Neuronal stem cell (in vitro differentiated cells): ENCODE results near the gene FGGY.

Experiments
- DNase-seq: peaks from one replicate; pipeline ENCODE4 v3.0.0-alpha.2; 2013; ENCODE audit warnings: low spot score
- H2AFZ ChIP-seq: one replicate; pipeline ENCODE4 v1.6.1; 2013; ENCODE audit warnings: mild to moderate bottlenecking, low read length, inconsistent platforms
- H2AK5ac ChIP-seq: 2 replicates; pipeline ENCODE4 v1.6.1; 2013; ENCODE audit warnings: low read depth, mild to moderate bottlenecking, inconsistent platforms, low read length, moderate library complexity, mixed read lengths
- H2BK120ac ChIP-seq: 2 replicates; pipeline ENCODE4 v1.6.1; 2013; ENCODE audit warnings: low read depth, mild to moderate bottlenecking, inconsistent platforms, low read length, moderate library complexity, mixed read lengths
- H2BK12ac ChIP-seq: one replicate; pipeline ENCODE4 v1.6.1; 2013; ENCODE audit warnings: low read length, inconsistent platforms
- H2BK15ac ChIP-seq: 2 replicates; pipeline ENCODE4 v1.6.1; 2013; ENCODE audit warnings: mild to moderate bottlenecking, low read length, inconsistent platforms, mixed read lengths
- H2BK5ac ChIP-seq: one replicate; pipeline ENCODE4 v1.6.1; 2013; ENCODE audit warnings: inconsistent platforms, mild to moderate bottlenecking, low read length, moderate library complexity
- H3K14ac ChIP-seq: one replicate; pipeline ENCODE4 v1.6.1; 2013; ENCODE audit warnings: low read length, inconsistent platforms
- H3K18ac ChIP-seq: 2 replicates; pipeline ENCODE4 v1.6.1; 2013; ENCODE audit warnings: low read length, inconsistent platforms
- H3K23ac ChIP-seq: 2 replicates; pipeline ENCODE4 v1.6.1; 2013; ENCODE audit warnings: low read depth, mild to moderate bottlenecking, mixed read lengths, low read length, inconsistent platforms; ENCODE audit not compliant: poor library complexity
- H3K27ac ChIP-seq: replicated peaks from 3 replicates; pipeline ENCODE4 v1.5.1; 2013; ENCODE audit warnings: low read length, inconsistent platforms
- H3K27me3 ChIP-seq, 3 experiments: 2 replicates each; pipeline ENCODE4 v1.6.1; 2013; ENCODE audit warnings: low read length in 3 of 3, mild to moderate bottlenecking in 2 of 3, inconsistent platforms in 1 of 3, low read depth in 1 of 3, mixed read lengths in 1 of 3, moderate library complexity in 1 of 3; ENCODE audit not compliant: control insufficient read depth in 3 of 3, insufficient read depth in 3 of 3
- H3K36me3 ChIP-seq, 2 donors: replicated peaks in 1 of 2; 2 replicates each; pipeline ENCODE4 v1.6.1; 2013; ENCODE audit warnings: low read length in 2 of 2; ENCODE audit not compliant: control insufficient read depth in 2 of 2, insufficient read depth in 2 of 2
- H3K4ac ChIP-seq: 2 replicates; pipeline ENCODE4 v1.6.1; 2013; ENCODE audit warnings: inconsistent platforms, mild to moderate bottlenecking, low read length, moderate library complexity
- H3K4me1 ChIP-seq, 2 donors: 1 replicate in 1 of 2; 2 replicates in 1 of 2; pipeline ENCODE4 v1.6.1; 2013; ENCODE audit warnings: low read length in 2 of 2, low read depth in 1 of 2; ENCODE audit not compliant: control insufficient read depth in 2 of 2, insufficient read depth in 1 of 2
- H3K4me2 ChIP-seq: one replicate; pipeline ENCODE4 v1.6.1; 2013; ENCODE audit warnings: mild to moderate bottlenecking, low read length, inconsistent platforms; ENCODE audit not compliant: insufficient read depth, poor library complexity, severe bottlenecking
- H3K4me3 ChIP-seq, 2 donors: 2 replicates each; pipeline ENCODE4 v1.5.1; 2013; ENCODE audit warnings: low read length in 2 of 2, mild to moderate bottlenecking in 2 of 2, inconsistent platforms in 1 of 2, moderate library complexity in 1 of 2
- H3K79me1 ChIP-seq: one replicate; pipeline ENCODE4 v1.6.1; 2013; ENCODE audit warnings: low read depth, mild to moderate bottlenecking, inconsistent platforms, low read length, moderate library complexity
- H3K9ac ChIP-seq: one replicate; pipeline ENCODE4 v1.6.1; 2013; ENCODE audit warnings: mild to moderate bottlenecking, low read depth, low read length, inconsistent platforms; ENCODE audit not compliant: poor library complexity
- H3K9me3 ChIP-seq, 2 donors: replicated peaks in 1 of 2; 2 replicates each; pipeline versions ENCODE3 to v1.6.1; 2013; ENCODE audit warnings: low read length in 2 of 2, mild to moderate bottlenecking in 2 of 2, inconsistent platforms in 1 of 2, low read depth in 1 of 2, mixed read lengths in 1 of 2, moderate library complexity in 1 of 2; ENCODE audit not compliant: control insufficient read depth in 2 of 2, insufficient read depth in 1 of 2
- H4K8ac ChIP-seq: one replicate; pipeline ENCODE4 v1.6.1; 2013; ENCODE audit warnings: low read depth, mild to moderate bottlenecking, inconsistent platforms, low read length, moderate library complexity
- H4K91ac ChIP-seq: one replicate; pipeline ENCODE4 v1.6.1; 2013; ENCODE audit warnings: low read length, low read depth, mild to moderate bottlenecking, inconsistent platforms; ENCODE audit not compliant: poor library complexity
- WGBS, 2 donors: extraction: QIAGEN DNeasy Blood & Tissue Kit; methylation state at CpG; one replicate each; pipeline ENCODE4 v1.1.7; 2013; ENCODE audit warnings: missing lambda C conversion rate in 2 of 2, mixed read lengths in 1 of 2; ENCODE audit not compliant: insufficient read length in 2 of 2, insufficient replicate concordance in 1 of 2; ENCODE audit errors: extremely low coverage in 2 of 2; 5-methylcytosine and 5-hydroxymethylcytosine counted together

Gene FGGY

DNA sequence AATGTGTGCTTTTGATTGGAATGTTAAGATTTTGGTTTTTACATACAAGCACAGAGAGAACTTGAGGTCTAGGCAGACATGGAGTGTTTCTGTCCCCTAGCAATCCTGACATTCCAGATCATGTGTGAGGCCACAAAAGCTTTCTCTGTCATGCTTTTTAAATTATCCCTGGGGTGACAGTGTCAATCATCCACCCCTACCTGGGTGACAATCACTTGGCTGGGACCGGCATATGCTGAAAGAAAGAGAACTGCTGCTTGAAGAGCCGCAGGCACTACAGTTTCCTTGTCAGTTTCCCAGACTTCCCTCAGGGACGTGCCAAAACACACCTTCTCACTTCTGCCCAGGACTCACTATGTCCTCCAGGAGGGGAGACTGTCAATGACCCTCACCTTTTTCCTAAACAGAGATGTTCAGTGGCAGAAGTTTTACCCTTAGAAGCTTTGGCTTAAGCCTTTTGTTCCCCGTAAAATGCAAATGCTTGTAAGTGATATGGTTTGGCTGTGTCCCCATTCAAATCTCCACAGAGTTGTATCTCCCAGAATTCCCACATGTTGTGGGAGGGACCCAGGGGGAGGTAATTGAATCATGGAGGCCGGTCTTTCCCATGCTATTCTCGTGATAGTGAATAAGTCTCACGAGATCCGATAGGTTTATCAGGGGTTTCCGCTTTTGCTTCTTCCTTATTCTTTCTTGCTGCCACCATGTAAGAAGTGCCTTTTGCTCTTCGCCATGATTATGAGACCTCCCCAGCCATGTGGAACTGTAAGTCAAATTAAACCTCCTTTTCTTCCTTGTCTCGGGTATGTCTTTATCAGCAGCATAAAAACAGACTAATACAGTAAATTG lies 217.4 kb downstream of the FGGY start:
- Histone ChIP-seq H3K9ac (no peak overlapping the region), H4K91ac (no peak overlapping the region), H2BK120ac (no peak overlapping the region), H2BK15ac (no peak overlapping the region), H3K18ac (no peak overlapping the region), H3K14ac (no peak overlapping the region), H3K27ac (no peak overlapping the region), H2AFZ (no peak overlapping the region), H3K4me3 (no peak overlapping the region), H3K36me3 (no peaks in the 10 kb centered on the region), H3K9me3 (peaks cover 0 to 3% of the 10 kb centered on the region in 2 donors), H3K4me2 (no peak overlapping the region), H2AK5ac (no peak overlapping the region), H3K23ac (no peak overlapping the region), H4K8ac (no peak overlapping the region), H3K27me3 (no peaks in the 10 kb centered on the region), H3K79me1 (no peaks in the 10 kb centered on the region), H3K4me1 (peaks cover 0 to 5% of the 10 kb centered on the region in 2 donors), H3K4ac (no peak overlapping the region), H2BK12ac (no peak overlapping the region), H2BK5ac (no peak overlapping the region)
- no CpG with 5 or more reads among the region's 11 CpGs for WGBS, 2 donors
- no peak for DNase-seq

DNA sequence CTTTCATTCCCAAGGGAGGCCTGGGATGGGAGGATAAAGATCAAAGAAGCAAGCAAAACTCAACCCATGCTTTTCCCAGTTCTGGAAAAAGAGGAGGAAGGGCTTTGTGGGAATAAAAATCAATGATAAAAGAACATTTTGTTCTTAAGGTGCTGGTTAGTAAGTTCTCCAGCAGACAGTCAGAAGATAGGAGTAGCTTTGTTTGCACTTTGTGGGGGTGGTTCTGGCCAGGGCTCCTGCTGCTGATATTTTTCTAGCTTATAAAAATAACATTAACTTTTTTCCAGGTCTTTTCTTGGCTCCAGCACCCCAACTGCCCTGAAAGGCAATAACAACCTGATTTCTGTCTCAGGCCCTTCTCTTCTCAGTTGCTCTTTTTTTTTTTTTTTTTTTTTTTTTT lies 220.0 kb downstream of the FGGY start:
- Histone ChIP-seq H3K9ac (no peak overlapping the region), H2AFZ (no peak overlapping the region), H3K4me3 (no peak overlapping the region), H3K27ac (no peak overlapping the region), H3K9me3 (peaks cover 0 to 3% of the 10 kb centered on the region in 2 donors), H3K36me3 (no peaks in the 10 kb centered on the region), H3K79me1 (no peaks in the 10 kb centered on the region), H2BK120ac (no peak overlapping the region), H3K4ac (no peak overlapping the region), H3K4me2 (no peak overlapping the region), H4K8ac (no peak overlapping the region), H2BK15ac (no peak overlapping the region), H2BK5ac (no peak overlapping the region), H2AK5ac (no peak overlapping the region), H2BK12ac (no peak overlapping the region), H3K27me3 (no peaks in the 10 kb centered on the region), H3K4me1 (peaks cover 2% of the 10 kb centered on the region in 2 donors), H3K23ac (no peak overlapping the region), H4K91ac (no peak overlapping the region), H3K14ac (no peak overlapping the region), H3K18ac (no peak overlapping the region)
- DNase-seq, result no peak

DNA sequence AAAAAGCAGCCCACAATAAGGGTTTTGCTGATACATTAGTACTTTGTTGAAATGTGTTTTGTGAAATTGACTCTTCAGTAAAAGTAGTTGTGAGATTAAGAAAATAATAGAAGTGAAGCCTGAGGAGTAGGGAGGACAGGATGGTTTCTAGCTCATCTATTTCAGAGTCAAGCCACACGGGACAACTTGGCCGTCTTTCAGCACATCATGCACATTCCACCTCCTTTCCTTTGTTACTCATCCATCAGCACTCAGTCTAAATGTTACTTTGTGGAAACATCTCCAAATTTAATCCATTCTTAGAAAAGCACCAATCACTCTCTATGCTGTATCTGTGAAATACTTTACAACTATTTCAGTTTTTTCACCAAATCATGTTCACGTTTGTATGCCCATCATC lies 223.3 kb downstream of the FGGY start:
- WGBS, 2 donors, result no CpG with 5 or more reads among the region's 3 CpGs
- Histone ChIP-seq H2BK12ac (no peak overlapping the region), H3K18ac (no peak overlapping the region), H2AFZ (no peak overlapping the region), H4K8ac (no peak overlapping the region), H2AK5ac (no peak overlapping the region), H3K23ac (no peak overlapping the region), H4K91ac (no peak overlapping the region), H3K4ac (no peak overlapping the region), H3K4me3 (no peak overlapping the region), H3K27me3 (no peaks in the 10 kb centered on the region), H2BK15ac (no peak overlapping the region), H3K36me3 (no peaks in the 10 kb centered on the region), H3K9me3 (peaks cover 0 to 3% of the 10 kb centered on the region in 2 donors), H3K4me2 (no peak overlapping the region), H3K4me1 (peaks cover 2% of the 10 kb centered on the region in 2 donors), H2BK5ac (no peak overlapping the region), H3K79me1 (no peaks in the 10 kb centered on the region), H3K14ac (no peak overlapping the region), H2BK120ac (no peak overlapping the region), H3K27ac (no peak overlapping the region), H3K9ac (no peak overlapping the region)
- no peak for DNase-seq

DNA sequence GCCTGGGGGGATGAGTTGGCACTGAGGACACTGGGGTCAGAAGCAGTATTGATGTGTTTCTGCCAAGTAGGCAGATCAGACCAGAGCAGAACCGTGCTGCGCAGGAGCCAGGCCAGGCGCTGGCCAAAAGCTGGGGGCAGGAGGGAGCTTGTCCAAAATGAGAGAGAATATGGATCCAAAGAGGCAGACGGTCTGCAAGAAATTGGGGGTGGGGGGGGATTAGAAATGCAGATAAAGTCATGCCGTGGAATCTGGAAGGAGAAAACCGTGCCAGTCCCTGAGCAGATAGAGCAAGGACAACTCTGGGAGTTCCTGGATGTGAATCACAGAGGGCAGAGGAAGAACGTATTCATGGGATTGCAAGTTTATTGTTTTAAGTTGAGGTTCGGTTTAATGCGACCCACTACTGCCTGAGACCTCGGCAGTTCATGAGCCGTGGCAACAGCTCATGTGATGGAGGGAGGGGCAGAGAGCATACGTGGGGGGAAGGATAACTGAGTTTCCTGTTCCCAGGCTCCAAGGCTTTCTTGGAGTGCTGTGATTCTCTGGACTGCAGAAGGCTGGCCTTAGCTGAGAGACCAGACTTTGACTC lies 224.0 kb downstream of the FGGY start:
- Histone ChIP-seq H3K9ac (no peak overlapping the region), H2BK15ac (no peak overlapping the region), H3K4me2 (no peak overlapping the region), H3K9me3 (peaks cover 0 to 3% of the 10 kb centered on the region in 2 donors), H4K8ac (no peak overlapping the region), H3K79me1 (no peaks in the 10 kb centered on the region), H3K23ac (no peak overlapping the region), H2AFZ (no peak overlapping the region), H3K18ac (no peak overlapping the region), H3K14ac (no peak overlapping the region), H2AK5ac (no peak overlapping the region), H2BK12ac (no peak overlapping the region), H2BK5ac (no peak overlapping the region), H2BK120ac (no peak overlapping the region), H3K4me1 (peaks cover 2% of the 10 kb centered on the region in 2 donors), H4K91ac (no peak overlapping the region), H3K27me3 (no peaks in the 10 kb centered on the region), H3K36me3 (no peaks in the 10 kb centered on the region), H3K27ac (no peak overlapping the region), H3K4me3 (no peak overlapping the region), H3K4ac (no peak overlapping the region)
- DNase-seq, result no peak
- no CpG with 5 or more reads among the region's 12 CpGs for whole genome bisulfite sequencing, 2 donors
